ENCODE results near the gene GRIN1. TPM values are rescaled to one million over a fixed set of nuclear protein-coding genes. Genes with fewer than 3 reads are reported as not detected.

GRIN1 gene
- total and polyA plus RNA-seq, 10 of the 15 experiments (the other 5 are each of a cell fraction or from before 2014, with no cell fraction given) = 0.05 to 0.10 (median 0.06) TPM; not detected in 6

DNA sequence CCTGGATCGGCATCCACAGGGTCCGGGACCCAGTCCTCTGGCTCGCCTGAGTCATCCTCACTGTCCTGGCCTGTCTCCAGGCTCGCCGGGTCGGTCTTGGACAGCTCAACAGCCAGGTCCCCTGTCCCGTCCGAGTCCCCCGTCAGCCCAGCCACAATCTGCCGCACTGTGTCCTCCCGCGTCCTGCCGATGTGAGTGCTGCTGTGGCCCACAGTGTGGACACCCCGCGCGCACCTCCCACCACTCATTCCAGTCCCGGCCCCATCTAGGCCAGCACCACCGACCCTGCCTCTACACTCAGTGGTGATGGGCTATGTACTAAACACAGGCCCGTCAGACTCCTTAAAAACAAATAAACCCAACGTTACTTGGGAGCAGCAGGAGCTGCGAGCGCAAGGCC lies 42.7 kb downstream of the GRIN1 start (continued):
- TF ChIP-seq EZH2 (IDR thresholded peaks at IDR 0.05; ENCODE audit: borderline replicate concordance, control insufficient read depth, low read depth, low read length) (no peak), FOXM1 (IDR thresholded peaks at IDR 0.05; ENCODE audit: low read depth, low read length) (no peak), NFIC (IDR thresholded peaks at IDR 0.05; ENCODE audit: low read depth, low read length) (no peak), ZNF24 (IDR thresholded peaks at IDR 0.05) (no peak), SMAD1 (IDR thresholded peaks at IDR 0.05; ENCODE audit: low read depth, partially characterized antibody) (no peak)

DNA sequence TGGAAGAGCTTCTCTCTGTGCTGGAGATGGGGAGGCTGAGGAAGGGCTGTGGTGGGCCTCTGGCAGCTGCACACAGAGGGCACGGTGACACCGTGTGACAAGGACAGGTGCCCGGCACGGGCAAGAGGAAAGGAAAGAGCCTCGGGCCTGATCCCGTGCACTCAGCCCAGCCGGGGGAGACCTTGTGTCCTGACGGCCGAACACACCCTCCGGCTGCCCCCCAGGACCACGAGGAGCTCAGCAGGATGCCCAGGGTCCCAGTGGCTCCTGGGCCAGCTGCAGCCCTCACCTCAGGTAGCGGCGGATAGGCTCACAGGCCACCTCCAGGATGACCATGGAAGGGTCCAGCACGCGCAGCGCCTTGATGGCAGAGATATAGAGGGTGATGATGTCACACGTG lies 43.9 kb downstream of the GRIN1 start:
- Histone ChIP-seq H3K4me2 (ENCODE audit: control insufficient read depth, insufficient read depth) (no peak overlapping the region), H3K4me3 (no peak overlapping the region), H3K9me3 (replicated peaks; ENCODE audit: control insufficient read depth, insufficient read depth, low read length) (no peaks in the 10 kb centered on the region), H3K79me2 (ENCODE audit: control insufficient read depth, insufficient read depth, low read length) (peaks cover 15% of the 10 kb centered on the region), H4K20me1 (ENCODE audit: control insufficient read depth, insufficient read depth) (no peaks in the 10 kb centered on the region), H2AFZ (ENCODE audit: control insufficient read depth, low read depth, low read length) (no peak overlapping the region), H3K27me3 (replicated peaks in 1 of 2; ENCODE audit: control insufficient read depth in 2 of 2, insufficient read depth in 2 of 2, low read length in 1 of 2) (no peaks in the 10 kb centered on the region), H3K27ac (ENCODE audit: control insufficient read depth, insufficient read depth) (no peak overlapping the region), H3K4me1 (ENCODE audit: control insufficient read depth, insufficient read depth, low read length) (peaks cover 15% of the 10 kb centered on the region), H3K9ac (ENCODE audit: control insufficient read depth, insufficient read depth, low read length) (no peak overlapping the region), H3K36me3 (ENCODE audit: control insufficient read depth in 2 of 2, insufficient read depth in 2 of 2, low read length in 1 of 2) (peaks cover 7 to 28% of the 10 kb centered on the region in 2 experiments)
- no peak for ATAC-seq
- in situ Hi-C loops (cut with MboI) = no loop called here
- BruUV-seq (replicated peaks) = no TSS peak
- intact Hi-C loops (cut with micrococcal nuclease; ENCODE audit: unreplicated experiment) = no loop called here
- ChIA-PET SMC1A (ENCODE audit: uncharacterized antibody, unreplicated experiment) (no interaction called here), POLR2A (interaction anchor here (1.0 kb wide), 1 partner anchor 26 kb away, joined by 11 read pairs; no protein-coding TSS in a partner anchor), RAD21 (ENCODE audit: unreplicated experiment) (no interaction called here), CTCF (no interaction called here)
- DNase-seq (ENCODE audit: low read depth, low spot score) = no peak
- WGBS (ENCODE audit: insufficient coverage, insufficient replicate concordance, low lambda C conversion rate, missing lambda C conversion rate) = 92% methylated on average over 14 of the region's 17 CpGs
- FAIRE-seq = no peak
- TF ChIP-seq, protein P1, sequence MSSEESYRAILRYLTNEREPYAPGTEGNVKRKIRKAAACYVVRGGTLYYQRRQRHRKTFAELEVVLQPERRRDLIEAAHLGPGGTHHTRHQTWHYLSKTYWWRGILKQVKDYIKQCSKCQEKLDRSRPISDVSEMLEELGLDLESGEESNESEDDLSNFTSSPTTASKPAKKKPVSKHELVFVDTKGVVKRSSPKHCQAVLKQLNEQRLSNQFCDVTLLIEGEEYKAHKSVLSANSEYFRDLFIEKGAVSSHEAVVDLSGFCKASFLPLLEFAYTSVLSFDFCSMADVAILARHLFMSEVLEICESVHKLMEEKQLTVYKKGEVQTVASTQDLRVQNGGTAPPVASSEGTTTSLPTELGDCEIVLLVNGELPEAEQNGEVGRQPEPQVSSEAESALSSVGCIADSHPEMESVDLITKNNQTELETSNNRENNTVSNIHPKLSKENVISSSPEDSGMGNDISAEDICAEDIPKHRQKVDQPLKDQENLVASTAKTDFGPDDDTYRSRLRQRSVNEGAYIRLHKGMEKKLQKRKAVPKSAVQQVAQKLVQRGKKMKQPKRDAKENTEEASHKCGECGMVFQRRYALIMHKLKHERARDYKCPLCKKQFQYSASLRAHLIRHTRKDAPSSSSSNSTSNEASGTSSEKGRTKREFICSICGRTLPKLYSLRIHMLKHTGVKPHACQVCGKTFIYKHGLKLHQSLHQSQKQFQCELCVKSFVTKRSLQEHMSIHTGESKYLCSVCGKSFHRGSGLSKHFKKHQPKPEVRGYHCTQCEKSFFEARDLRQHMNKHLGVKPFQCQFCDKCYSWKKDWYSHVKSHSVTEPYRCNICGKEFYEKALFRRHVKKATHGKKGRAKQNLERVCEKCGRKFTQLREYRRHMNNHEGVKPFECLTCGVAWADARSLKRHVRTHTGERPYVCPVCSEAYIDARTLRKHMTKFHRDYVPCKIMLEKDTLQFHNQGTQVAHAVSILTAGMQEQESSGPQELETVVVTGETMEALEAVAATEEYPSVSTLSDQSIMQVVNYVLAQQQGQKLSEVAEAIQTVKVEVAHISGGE (CRISPR knock-in tag; IDR thresholded peaks at IDR 0.05) = no peak
- no peak for TF ChIP-seq IRF4 (IDR thresholded peaks at IDR 0.05; ENCODE audit: low read depth, low read length)
- TF ChIP-seq JUND (IDR thresholded peaks at IDR 0.05; ENCODE audit: low read depth, low read length) = no peak
- no peak for TF ChIP-seq LARP7 (IDR thresholded peaks at IDR 0.05)
- no peak for TF ChIP-seq RB1 (IDR thresholded peaks at IDR 0.05; ENCODE audit: borderline replicate concordance)
- TF ChIP-seq, protein P2, sequence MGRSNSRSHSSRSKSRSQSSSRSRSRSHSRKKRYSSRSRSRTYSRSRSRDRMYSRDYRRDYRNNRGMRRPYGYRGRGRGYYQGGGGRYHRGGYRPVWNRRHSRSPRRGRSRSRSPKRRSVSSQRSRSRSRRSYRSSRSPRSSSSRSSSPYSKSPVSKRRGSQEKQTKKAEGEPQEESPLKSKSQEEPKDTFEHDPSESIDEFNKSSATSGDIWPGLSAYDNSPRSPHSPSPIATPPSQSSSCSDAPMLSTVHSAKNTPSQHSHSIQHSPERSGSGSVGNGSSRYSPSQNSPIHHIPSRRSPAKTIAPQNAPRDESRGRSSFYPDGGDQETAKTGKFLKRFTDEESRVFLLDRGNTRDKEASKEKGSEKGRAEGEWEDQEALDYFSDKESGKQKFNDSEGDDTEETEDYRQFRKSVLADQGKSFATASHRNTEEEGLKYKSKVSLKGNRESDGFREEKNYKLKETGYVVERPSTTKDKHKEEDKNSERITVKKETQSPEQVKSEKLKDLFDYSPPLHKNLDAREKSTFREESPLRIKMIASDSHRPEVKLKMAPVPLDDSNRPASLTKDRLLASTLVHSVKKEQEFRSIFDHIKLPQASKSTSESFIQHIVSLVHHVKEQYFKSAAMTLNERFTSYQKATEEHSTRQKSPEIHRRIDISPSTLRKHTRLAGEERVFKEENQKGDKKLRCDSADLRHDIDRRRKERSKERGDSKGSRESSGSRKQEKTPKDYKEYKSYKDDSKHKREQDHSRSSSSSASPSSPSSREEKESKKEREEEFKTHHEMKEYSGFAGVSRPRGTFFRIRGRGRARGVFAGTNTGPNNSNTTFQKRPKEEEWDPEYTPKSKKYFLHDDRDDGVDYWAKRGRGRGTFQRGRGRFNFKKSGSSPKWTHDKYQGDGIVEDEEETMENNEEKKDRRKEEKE (IDR thresholded peaks at IDR 0.05) = no peak
- TF ChIP-seq, protein P3, sequence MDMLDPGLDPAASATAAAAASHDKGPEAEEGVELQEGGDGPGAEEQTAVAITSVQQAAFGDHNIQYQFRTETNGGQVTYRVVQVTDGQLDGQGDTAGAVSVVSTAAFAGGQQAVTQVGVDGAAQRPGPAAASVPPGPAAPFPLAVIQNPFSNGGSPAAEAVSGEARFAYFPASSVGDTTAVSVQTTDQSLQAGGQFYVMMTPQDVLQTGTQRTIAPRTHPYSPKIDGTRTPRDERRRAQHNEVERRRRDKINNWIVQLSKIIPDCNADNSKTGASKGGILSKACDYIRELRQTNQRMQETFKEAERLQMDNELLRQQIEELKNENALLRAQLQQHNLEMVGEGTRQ (IDR thresholded peaks at IDR 0.05; ENCODE audit: borderline replicate concordance, low read depth, low read length) = no peak
- no peak for TF ChIP-seq ZNF384 (IDR thresholded peaks at IDR 0.05; ENCODE audit: borderline replicate concordance, low read depth, low read length)
- TF ChIP-seq ETV6 (conservative IDR thresholded peaks at IDR 0.05 in 1 of 2, IDR thresholded peaks at IDR 0.05 in 1 of 2; ENCODE audit: borderline replicate concordance in 1 of 2, low read depth in 1 of 2) = no peak
- no peak for TF ChIP-seq KAT2A (conservative IDR thresholded peaks at IDR 0.05; ENCODE audit: control insufficient read depth, low read depth, low read length)
- TF ChIP-seq CBX5 (IDR thresholded peaks at IDR 0.05; ENCODE audit: low read depth) = no peak
